Measurements from ENCODE around the gene ZNF3.

Gene ZNF3

GRCh38 chr7:100074841-100075240 lies 6.7 kb downstream of the ZNF3 start:
- no peak for TF ChIP-seq CTCF (IDR thresholded peaks at IDR 0.05; ENCODE audit: low read depth, low read length)
- no peak overlapping the region for H3K4me3 ChIP-seq (ENCODE audit: low read depth, low read length)

- no peak overlapping the region for H3K4me3 ChIP-seq (ENCODE audit: low read depth, low read length)
- TF ChIP-seq CTCF (IDR thresholded peaks at IDR 0.05; ENCODE audit: low read depth, low read length), result no peak
These were observed 9.1 kb downstream of the ZNF3 start for GRCh38 chr7:100072462-100072861.

GRCh38 chr7:100071018-100071723 lies 10.4 kb downstream of the ZNF3 start:
- TF ChIP-seq CTCF (IDR thresholded peaks at IDR 0.05; ENCODE audit: low read depth, low read length), result no peak
- H3K4me3 ChIP-seq (ENCODE audit: low read depth, low read length), result no peak overlapping the region

GRCh38 chr7:100069991-100070390 lies 11.5 kb downstream of the ZNF3 start:
- TF ChIP-seq CTCF (IDR thresholded peaks at IDR 0.05; ENCODE audit: low read depth, low read length), result no peak
- H3K4me3 ChIP-seq (ENCODE audit: low read depth, low read length), result no peak overlapping the region

GRCh38 chr7:100066953-100067352 lies 14.6 kb downstream of the ZNF3 start:
- TF ChIP-seq CTCF (IDR thresholded peaks at IDR 0.05; ENCODE audit: low read depth, low read length), result no peak
- no peak overlapping the region for H3K4me3 ChIP-seq (ENCODE audit: low read depth, low read length)

GRCh38 chr7:100065452-100066186 lies 15.9 kb downstream of the ZNF3 start:
- H3K4me3 ChIP-seq (ENCODE audit: low read depth, low read length), result no peak overlapping the region

More at GRCh38 chr7:100065452-100066186, 15.9 kb downstream of the ZNF3 start:
- TF ChIP-seq CTCF (IDR thresholded peaks at IDR 0.05; ENCODE audit: low read depth, low read length), result no peak

Measured in WI38 (cell line).